Measurements from ENCODE around the gene OR2A2. TPM values are rescaled to one million over a fixed set of nuclear protein-coding genes. Genes with fewer than 3 reads are reported as not detected.

Gene OR2A2
- total RNA-seq, 1 experiment from 2014 or later, result not detected

DNA sequence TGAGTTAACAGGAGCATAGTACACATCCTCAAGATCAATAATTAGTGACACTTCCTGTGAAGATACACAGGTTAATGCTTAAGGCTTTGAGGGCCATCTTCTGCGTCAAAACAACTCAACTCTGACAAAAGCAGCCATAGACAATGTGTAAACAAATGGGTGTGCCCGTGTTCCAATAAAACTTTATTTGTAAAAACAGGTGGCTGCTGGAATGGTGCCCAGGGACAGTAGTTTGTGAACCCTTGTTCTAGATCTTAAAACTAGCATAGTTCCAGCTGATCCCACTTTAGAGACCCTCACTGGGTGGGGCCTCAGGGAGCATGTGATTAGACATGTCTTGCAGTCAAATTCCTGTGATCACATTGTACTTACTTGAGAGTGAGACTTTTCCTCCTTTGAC, 21.3 kb downstream of the OR2A2 start:
- Histone ChIP-seq H3K27me3 (ENCODE audit: control insufficient read depth, insufficient read depth, low read length) (no peaks in the 10 kb centered on the region; the same call in 1 of the 2 replicates), H3K36me3 (ENCODE audit: control insufficient read depth, insufficient read depth, low read length) (no peaks in the 10 kb centered on the region), H3K4me1 (ENCODE audit: control insufficient read depth, insufficient read depth, low read length) (no peaks in the 10 kb centered on the region), H3K27ac (ENCODE audit: low read length) (no peak overlapping the region), H3K4me3 (ENCODE audit: low read depth in 2 of 2, low read length in 2 of 2) (no peak overlapping the region), H3K9me3 (ENCODE audit: control insufficient read depth, insufficient read depth, low read depth, low read length) (no peaks in the 10 kb centered on the region)
- BruUV-seq (replicated peaks), result no TSS peak
- intact Hi-C loops (cut with micrococcal nuclease; ENCODE audit: unreplicated experiment) (no loop called here), in situ Hi-C loops (cut with HindIII; ENCODE audit: low pct_unique_long_range_greater_than_20kb, low sequenced_read_pairs) (no loop called here)
- ATAC-seq, result no peak
- no peak for DNase-seq (ENCODE audit: low read depth, low spot score)
- CTCF ChIA-PET, result no interaction called here
- TF ChIP-seq, protein P1, sequence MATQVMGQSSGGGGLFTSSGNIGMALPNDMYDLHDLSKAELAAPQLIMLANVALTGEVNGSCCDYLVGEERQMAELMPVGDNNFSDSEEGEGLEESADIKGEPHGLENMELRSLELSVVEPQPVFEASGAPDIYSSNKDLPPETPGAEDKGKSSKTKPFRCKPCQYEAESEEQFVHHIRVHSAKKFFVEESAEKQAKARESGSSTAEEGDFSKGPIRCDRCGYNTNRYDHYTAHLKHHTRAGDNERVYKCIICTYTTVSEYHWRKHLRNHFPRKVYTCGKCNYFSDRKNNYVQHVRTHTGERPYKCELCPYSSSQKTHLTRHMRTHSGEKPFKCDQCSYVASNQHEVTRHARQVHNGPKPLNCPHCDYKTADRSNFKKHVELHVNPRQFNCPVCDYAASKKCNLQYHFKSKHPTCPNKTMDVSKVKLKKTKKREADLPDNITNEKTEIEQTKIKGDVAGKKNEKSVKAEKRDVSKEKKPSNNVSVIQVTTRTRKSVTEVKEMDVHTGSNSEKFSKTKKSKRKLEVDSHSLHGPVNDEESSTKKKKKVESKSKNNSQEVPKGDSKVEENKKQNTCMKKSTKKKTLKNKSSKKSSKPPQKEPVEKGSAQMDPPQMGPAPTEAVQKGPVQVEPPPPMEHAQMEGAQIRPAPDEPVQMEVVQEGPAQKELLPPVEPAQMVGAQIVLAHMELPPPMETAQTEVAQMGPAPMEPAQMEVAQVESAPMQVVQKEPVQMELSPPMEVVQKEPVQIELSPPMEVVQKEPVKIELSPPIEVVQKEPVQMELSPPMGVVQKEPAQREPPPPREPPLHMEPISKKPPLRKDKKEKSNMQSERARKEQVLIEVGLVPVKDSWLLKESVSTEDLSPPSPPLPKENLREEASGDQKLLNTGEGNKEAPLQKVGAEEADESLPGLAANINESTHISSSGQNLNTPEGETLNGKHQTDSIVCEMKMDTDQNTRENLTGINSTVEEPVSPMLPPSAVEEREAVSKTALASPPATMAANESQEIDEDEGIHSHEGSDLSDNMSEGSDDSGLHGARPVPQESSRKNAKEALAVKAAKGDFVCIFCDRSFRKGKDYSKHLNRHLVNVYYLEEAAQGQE (IDR thresholded peaks at IDR 0.05; ENCODE audit: insufficient read depth in 1 of 2, low read depth in 2 of 2, low read length in 1 of 2), result no peak
- TF ChIP-seq POLR2AphosphoS5 (IDR thresholded peaks at IDR 0.05; ENCODE audit: low read depth, low read length) (no peak), CTCF (IDR thresholded peaks at IDR 0.05) (no peak), TCF7L2 (IDR thresholded peaks at IDR 0.05; ENCODE audit: low read depth, low read length) (no peak), SIN3A (IDR thresholded peaks at IDR 0.05; ENCODE audit: borderline replicate concordance, insufficient read depth, low read depth, low read length) (no peak)
- POLR2A ChIA-PET, result no interaction called here

DNA sequence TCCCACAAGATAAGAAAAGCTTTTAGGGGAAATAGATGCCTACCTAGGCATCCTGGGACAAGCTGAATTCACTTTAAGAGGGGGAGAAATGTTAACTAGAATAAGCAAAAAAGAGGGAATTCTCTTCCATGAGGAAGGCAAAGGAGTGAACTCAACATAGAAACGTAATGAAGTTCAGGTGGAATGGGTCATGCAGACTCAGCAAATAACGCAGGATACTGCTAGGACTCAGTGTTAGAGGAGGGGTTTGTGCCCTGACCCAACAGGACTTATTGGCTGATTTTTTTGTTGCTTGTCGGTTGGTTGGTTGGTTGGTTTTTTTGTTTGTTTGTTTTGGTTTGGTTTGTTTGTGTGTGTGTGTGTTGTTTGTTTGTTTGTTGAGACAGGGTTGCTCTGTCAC, 22.9 kb downstream of the OR2A2 start:
- BruUV-seq (replicated peaks), result no TSS peak
- intact Hi-C loops (cut with micrococcal nuclease; ENCODE audit: unreplicated experiment) (no loop called here), in situ Hi-C loops (cut with HindIII; ENCODE audit: low pct_unique_long_range_greater_than_20kb, low sequenced_read_pairs) (no loop called here)
- H3K4me3 ChIP-seq (ENCODE audit: low read depth in 2 of 2, low read length in 2 of 2), result no peak overlapping the region
- no peak overlapping the region for H3K27ac ChIP-seq (ENCODE audit: low read length)
- no peak for TF ChIP-seq POLR2AphosphoS5 (IDR thresholded peaks at IDR 0.05; ENCODE audit: low read depth, low read length)
- TF ChIP-seq, protein P1 (IDR thresholded peaks at IDR 0.05; ENCODE audit: insufficient read depth in 1 of 2, low read depth in 2 of 2, low read length in 1 of 2), result no peak
- no peak for TF ChIP-seq SIN3A (IDR thresholded peaks at IDR 0.05; ENCODE audit: borderline replicate concordance, insufficient read depth, low read depth, low read length)
- TF ChIP-seq CTCF (IDR thresholded peaks at IDR 0.05), result no peak
- no peak for TF ChIP-seq TCF7L2 (IDR thresholded peaks at IDR 0.05; ENCODE audit: low read depth, low read length)
- DNase-seq (ENCODE audit: low read depth, low spot score) (no peak), ATAC-seq (no peak)
- no peaks in the 10 kb centered on the region for H3K4me1 ChIP-seq (ENCODE audit: control insufficient read depth, insufficient read depth, low read length)
- H3K36me3 ChIP-seq (ENCODE audit: control insufficient read depth, insufficient read depth, low read length), result no peaks in the 10 kb centered on the region
- H3K9me3 ChIP-seq (ENCODE audit: control insufficient read depth, insufficient read depth, low read depth, low read length), result no peaks in the 10 kb centered on the region
- POLR2A ChIA-PET, result no interaction called here
- CTCF ChIA-PET, result no interaction called here
- H3K27me3 ChIP-seq (ENCODE audit: control insufficient read depth, insufficient read depth, low read length), result no peaks in the 10 kb centered on the region; the same call in 1 of the 2 replicates

Data from Panc1 (cell line).